NCI-H1105 (cell line): ENCODE measurements around the gene PUSL1.

ENCODE experiments used
- DNase-seq: peaks from one replicate; lab custom pipeline; 2025; lab: John Stamatoyannopoulos, UW

PUSL1 gene

DNA sequence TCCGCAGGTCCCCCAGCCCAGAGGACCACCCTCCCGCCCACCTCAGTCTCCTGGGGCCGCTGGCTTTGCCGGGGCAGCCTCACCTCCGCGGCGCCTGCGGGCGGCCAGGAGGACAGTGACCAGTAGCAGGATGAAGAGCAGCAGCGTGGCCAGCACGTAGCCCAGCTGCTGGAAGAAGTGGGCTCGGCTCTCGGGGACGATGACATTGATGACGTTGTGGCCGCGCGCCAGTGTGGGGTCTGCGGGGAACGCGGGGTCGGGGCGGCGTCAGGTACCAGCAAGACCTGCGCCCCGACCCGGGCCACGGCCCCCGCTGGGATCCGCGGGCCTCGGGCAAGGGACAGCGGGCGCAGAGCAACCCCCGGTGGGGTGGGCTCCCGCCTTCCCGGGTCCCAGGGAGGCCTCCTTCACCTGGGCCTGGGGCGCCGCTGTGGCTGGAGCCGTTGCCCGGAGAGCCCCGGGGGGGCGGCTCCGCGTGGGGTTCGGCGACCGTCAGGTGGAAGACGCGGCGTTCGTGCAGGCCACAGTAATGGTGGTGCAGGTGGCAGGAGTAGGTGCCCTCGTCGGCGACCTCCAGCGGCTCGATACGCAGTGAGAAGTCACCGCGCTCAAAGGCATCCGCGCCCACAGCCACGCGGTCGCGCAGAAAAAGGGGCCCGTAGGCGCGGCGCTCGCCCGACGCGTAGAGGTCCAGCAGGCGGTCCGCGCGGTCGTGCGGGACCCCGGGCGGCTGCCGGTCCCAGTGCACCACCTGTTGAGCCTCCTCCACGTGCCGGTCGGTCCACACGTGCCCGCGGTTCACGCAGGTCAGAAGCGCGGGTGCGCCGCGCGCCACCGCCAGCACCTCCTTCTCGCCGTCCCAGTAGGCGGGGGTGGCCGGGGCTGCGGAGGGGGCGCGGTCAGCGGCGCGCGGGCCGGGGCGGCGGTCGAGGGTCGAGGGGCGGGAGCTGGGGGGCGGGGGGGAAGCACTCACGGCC is 46.2 kb downstream of the PUSL1 start:
- DNase-seq = no peak

DNA sequence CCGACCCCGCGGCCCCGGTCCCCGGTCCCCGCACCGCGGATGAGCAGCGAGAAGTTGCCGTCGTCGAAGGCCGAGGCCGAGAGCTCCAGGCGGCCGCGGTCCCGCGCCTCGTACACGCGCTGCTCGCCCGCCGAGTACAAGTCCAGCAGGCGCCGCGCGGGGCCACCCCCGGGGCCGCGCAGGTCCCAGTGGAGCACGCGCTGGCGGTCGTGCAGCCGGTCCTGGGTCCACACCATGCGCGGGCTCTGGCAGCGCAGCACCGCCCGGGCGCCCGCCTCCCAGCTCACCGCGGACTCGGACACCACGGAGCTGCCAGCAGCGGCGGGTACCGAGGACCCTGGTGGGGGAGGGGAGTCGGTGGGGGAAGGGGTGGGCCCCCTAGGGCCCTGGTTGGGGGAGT is 47.0 kb downstream of the PUSL1 start:
- DNase-seq = peak; percentile 13

DNA sequence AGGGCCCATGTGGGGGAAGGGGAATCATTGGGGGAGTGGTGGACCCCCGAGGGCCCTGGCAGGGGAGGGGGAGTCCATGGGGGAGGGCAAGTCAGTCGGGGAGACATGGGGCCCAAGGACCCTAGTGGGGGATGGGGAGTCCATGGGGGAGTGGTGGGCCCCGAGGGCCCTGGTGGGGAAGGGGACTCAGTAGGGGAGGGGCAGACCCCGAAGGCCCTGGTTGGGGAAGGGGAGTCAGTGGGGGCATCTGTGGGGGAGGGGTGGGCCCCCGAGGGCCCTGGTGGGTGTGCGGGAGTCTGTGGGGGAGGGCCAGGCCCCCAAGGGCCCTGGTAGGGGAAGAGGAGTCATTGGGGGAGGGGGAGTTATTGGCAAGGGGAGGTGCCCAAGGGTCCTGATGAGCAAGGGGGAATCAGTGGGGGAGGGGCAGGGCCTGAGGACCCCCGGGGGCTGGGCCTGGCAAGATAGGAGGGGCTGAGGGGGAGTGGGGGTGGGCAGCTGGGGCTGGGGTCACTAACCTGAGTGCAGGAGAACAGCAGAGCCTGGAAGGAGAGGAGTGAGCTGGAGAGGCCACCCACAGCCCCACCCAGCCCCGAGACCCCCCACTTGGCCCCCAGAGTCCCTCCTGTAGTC is 47.9 kb downstream of the PUSL1 start:
- no peak for DNase-seq

DNA sequence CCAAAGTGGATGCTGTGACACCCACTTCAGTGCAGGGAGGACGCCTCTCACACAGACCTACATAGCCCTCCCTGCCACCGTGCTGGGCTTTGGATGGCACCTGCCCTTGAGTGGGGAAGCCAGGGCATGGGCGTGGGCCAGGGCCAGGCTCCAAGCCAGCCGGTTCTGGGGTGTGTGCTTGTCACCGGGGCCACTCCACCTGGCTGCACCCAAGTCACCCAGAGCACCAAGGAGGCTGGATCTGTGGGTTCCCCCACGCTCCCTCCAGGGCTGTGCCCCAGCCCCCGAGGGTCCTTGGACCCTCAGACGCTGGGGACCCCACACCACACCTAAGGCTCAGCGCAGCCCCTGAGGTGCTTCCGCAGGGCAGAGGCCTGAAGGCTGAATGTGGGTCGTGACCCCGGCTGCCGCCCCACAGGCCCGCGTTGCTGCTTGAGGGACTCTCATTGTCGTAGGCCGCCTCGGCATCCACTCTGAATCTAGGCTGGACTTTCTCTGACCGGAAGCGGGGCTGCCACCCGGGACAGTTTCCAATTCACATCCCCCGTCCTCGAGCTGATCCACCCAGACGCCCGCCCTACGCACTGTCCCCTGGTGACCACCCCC is 48.5 kb downstream of the PUSL1 start:
- no peak for DNase-seq

DNA sequence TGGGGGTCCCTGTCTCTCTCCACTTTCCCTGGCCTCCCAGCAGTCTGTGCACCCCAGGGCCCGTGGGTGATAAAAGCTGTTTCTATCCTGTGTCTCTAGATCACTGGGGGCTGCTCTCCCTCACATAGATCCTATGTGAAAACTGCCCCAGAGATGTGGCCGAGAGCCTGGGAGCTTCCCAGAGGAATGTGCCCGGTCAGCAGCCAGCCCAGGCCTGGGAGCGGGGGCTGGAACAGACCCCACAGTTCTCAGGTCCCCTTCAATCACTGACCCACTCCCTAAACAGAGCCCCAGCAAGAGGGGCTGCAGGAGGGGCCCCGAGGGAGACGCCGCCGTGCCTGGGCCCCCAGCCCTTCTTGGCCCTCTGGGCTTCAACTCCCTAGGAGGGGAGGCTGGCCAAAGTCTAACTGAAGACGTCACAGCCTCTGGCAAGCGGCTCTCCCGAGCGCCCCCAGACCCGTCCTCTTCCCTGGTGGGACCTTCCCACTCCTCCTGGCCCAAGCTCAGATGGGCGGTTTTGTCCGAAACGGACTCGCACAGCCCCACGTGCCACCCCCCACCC is 49.6 kb downstream of the PUSL1 start:
- DNase-seq = no peak

DNA sequence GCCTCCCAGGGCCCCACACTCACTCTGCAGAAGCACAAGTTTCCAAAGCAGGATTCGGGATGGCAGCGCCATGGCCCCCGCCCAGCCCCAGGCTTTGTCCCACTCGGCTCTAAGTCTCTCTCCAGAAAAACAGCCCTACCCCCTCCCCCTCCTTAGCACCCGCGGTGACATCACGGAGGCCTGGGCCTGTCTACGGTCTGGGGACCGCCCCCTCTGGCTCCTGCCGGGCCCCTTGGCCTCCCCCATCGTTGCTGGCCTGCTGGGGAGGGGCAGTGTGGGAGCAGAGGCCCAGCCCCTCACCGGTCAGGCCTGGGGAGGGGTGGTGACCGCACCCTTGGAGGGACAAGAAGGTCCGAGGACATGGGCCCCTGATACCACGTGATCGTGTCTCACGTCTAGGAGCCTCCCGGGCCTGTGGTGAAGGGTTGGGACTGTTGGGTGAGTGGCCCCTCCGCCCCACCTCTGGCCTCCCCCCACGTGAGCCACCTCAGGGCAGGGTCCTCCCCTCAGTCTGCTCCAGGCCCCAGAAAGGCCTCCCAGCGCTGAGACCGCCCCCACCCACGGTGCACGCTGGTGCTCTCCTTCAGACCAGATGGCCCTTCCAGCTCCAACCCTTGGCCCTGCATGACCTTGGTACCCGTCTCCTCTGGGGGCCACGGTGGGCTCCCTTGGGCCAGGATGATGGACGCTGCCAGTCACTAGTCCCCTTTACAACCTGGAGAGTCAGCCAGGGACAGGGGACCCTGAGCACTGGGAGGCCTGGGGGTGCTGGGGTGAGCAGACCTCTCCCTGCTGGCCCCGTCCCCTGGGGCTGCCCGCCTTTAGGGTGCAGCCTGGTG is 50.3 kb downstream of the PUSL1 start, which contains the start of gene MXRA8:
MXRA8 (minus strand) TSS at position 123 of the 839 bp plus-strand sequence; CDS start at position 72, 51 bp downstream.
- DNase-seq = no peak

DNA sequence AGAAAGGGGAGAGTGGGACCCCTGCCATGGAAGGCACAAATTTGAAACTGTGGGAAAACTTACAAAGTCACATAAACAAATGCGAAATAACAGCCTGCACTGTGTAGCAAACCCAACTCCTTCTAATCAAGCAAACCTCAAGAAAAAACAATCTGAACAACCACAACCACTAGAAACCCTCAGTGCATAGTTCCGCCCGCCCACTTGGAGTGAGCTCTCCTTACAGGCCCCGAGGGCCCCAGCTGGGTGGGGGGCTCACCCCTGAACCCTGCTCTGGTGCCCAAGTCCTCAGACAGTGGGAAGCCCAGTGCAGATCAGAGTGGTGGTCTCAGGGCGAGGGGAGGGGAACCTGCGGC is 50.9 kb downstream of the PUSL1 start:
- no peak for DNase-seq

DNA sequence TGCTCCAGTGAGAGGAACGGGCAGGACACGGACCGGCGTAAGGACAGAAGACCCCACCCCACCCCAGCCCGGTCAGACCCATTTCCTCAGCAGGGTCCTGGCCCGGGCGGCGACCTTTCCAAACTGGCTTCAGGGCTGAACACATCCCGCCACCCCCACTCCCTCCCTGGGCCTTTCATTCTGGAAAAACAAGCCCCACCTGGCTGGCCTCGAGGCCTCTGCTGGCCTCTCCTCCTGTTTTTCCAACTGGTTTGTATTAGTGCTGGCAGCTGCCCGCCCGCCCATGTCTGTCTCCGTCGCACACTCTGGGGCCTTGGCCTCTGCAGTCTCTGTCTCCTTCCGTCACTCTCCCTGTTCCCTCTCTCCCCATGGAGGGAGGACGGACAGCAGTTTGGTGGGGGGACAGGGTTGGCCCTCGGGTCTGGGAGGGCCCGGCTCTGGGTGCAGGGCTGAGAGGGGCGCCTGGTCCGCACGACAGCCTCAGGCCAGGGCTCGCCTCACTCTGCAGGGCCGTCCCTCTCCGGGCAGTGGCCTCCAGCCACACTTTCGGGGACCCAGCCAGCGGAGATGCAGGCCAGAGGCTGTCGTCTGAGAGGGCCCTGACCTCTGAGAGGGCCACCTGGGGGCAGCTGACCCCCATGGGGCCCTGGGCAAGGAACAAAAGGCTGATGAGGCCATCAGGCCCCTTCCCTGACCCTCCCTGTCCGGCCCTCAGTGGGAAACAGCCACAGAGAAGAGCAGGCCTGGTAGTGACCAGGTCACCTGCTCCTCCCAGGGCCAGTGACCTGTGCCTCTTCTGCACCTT is 51.5 kb downstream of the PUSL1 start:
- no peak for DNase-seq

DNA sequence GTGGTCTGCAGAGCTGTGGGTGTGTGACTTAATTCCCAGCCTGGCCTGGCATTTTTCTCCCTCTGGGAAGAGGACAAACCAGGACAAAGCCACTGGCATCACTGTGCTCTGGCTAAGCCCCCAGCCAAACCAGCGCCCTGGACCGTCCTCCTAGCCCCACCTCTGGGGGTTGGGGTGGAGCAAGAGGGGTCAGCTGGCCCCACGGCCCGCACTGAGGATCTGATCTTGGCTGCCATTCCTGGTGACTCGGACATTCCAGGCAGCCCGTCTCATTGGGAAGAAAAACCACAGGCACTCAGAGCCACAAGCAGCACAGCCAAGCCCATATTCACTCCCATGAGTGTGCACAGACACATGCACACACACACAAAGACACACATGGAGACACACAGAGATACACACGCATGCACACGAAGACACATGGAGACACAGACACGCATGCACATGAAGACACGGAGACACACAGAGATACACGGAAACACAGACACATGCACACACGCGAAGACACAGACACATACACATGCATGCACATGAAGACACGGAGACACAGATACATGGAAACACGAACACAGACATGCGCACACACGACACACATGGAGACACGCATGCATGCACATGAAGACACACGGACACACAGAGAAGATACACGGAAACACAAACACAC is 52.2 kb downstream of the PUSL1 start:
- DNase-seq = no peak
